HEK293T (cell line): ENCODE measurements around the gene THAP10.

Source experiments
- CTCF ChIA-PET: fragments of 350-600 bp; formaldehyde crosslinking; extraction: SDS; loops from one replicate; lab custom pipeline; 2021; ENCODE audit warnings: antibody characterized with exemption, inconsistent platforms; lab: Yijun Ruan, JAX
- POLR2A ChIA-PET: fragments of 350-600 bp; formaldehyde crosslinking; extraction: SDS; loops from one replicate; lab custom pipeline; 2020; ENCODE audit warnings: antibody characterized with exemption, inconsistent platforms; lab: Yijun Ruan, JAX
- DNase-seq: peaks from one replicate; pipeline ENCODE4 v3.0.0; 2012; ENCODE audit warnings: mixed read lengths; ENCODE audit errors: extremely low spot score
- ARNT ChIP-seq: fragments of 450-650 bp; IDR thresholded peaks from 2 replicates; pipeline ENCODE4 v1.6.1; 2017; ENCODE audit warnings: mild to moderate bottlenecking
- BHLHE40 ChIP-seq: fragments of 450-650 bp; IDR thresholded peaks from 2 replicates; pipeline ENCODE4 v1.6.1; 2016; ENCODE audit warnings: mild to moderate bottlenecking, moderate library complexity, borderline replicate concordance
- CTBP1 ChIP-seq: fragments of 450-650 bp; IDR thresholded peaks from 2 replicates; pipeline ENCODE4 v1.6.1; 2016; ENCODE audit warnings: borderline replicate concordance
- ELF4 ChIP-seq: fragments of 450-650 bp; IDR thresholded peaks from 2 replicates; pipeline ENCODE4 v1.6.1; 2017; ENCODE audit warnings: antibody characterized with exemption
- FOXA1 ChIP-seq: fragments of 450-650 bp; IDR thresholded peaks from 2 replicates; pipeline ENCODE4 v1.6.1; 2016; ENCODE audit warnings: mild to moderate bottlenecking
- FOXK2 ChIP-seq: fragments of 450-650 bp; IDR thresholded peaks from 2 replicates; pipeline ENCODE4 v1.6.1; 2016; ENCODE audit warnings: mild to moderate bottlenecking
- FOXM1 ChIP-seq: fragments of 450-650 bp; IDR thresholded peaks from 2 replicates; pipeline ENCODE4 v1.6.1; 2017; ENCODE audit warnings: mild to moderate bottlenecking, borderline replicate concordance
- HDGF ChIP-seq: fragments of 450-650 bp; IDR thresholded peaks from 2 replicates; pipeline ENCODE4 v1.6.1; 2017; ENCODE audit warnings: antibody characterized with exemption, borderline replicate concordance
- L3MBTL2 ChIP-seq: fragments of 450-650 bp; conservative IDR thresholded peaks from 2 replicates; pipeline ENCODE4 v1.6.1; 2016; ENCODE audit warnings: mild to moderate bottlenecking
- LEF1 ChIP-seq: fragments of 450-650 bp; IDR thresholded peaks from 2 replicates; pipeline ENCODE4 v1.6.1; 2017; ENCODE audit warnings: mild to moderate bottlenecking, borderline replicate concordance
- NFRKB ChIP-seq: fragments of 450-650 bp; IDR thresholded peaks from 2 replicates; pipeline ENCODE4 v1.6.1; 2016; ENCODE audit warnings: mild to moderate bottlenecking, moderate library complexity
- SP1 ChIP-seq: fragments of 450-650 bp; IDR thresholded peaks from 2 replicates; pipeline ENCODE4 v1.6.1; 2017
- SUZ12 ChIP-seq: fragments of 450-650 bp; IDR thresholded peaks from 2 replicates; pipeline ENCODE4 v1.6.1; 2016; ENCODE audit warnings: mild to moderate bottlenecking
- TARDBP ChIP-seq: fragments of 450-650 bp; IDR thresholded peaks from 2 replicates; pipeline ENCODE4 v1.6.1; 2016
- ZNF384 ChIP-seq: fragments of 450-650 bp; IDR thresholded peaks from 2 replicates; pipeline ENCODE4 v1.6.1; 2016
- TF ChIP-seq, protein P1 (sequence below): fragments of 450-650 bp; IDR thresholded peaks from 2 replicates; pipeline ENCODE4 v1.6.1; 2016

Gene THAP10

DNA sequence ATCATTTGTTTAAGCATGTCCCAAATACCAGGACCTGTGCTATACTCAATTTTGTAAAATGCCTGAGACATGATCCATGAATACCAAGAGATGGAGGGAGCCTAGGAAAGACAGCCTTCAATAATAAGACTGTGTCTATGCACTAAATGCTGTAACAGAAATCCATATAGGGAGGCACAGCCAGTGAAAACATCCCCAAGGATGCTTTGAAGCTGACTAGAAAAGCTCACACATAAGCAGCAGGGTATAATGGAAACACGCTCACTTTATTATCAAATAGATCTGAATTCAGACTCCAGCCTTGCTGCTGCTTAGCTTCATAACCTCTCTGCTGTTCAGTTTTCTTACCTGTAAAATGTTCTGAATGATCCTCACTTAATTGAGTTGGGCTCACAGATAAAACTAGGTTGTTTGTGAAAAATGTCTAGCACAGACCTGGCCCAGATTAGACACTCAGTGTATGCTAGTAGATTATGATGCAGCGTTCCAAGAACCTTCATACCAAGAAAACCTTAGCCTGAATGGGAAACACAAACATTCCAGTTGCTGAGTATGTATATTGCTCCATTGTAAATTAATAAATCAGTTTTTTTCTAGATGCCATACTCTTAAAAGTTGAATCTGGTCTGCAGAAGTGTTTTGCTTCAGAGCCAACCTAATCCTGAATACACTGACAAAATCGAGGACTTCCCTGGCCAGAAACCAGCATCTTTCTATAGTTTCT is 34.5 kb downstream of the THAP10 start:
- ChIA-PET CTCF (interaction anchor here (2.3 kb wide), 1 partner anchor 12 kb away, joined by 6 read pairs; no protein-coding TSS in a partner anchor), POLR2A (interaction anchor here (1.0 to 4.1 kb wide), 5 partner anchors 11 to 24 kb away, joined by 3 to 26 read pairs (median 9); no protein-coding TSS in a partner anchor)
- no peak for DNase-seq
- TF ChIP-seq CTBP1, result no peak
- no peak for TF ChIP-seq ZNF384
- TF ChIP-seq, protein P1, sequence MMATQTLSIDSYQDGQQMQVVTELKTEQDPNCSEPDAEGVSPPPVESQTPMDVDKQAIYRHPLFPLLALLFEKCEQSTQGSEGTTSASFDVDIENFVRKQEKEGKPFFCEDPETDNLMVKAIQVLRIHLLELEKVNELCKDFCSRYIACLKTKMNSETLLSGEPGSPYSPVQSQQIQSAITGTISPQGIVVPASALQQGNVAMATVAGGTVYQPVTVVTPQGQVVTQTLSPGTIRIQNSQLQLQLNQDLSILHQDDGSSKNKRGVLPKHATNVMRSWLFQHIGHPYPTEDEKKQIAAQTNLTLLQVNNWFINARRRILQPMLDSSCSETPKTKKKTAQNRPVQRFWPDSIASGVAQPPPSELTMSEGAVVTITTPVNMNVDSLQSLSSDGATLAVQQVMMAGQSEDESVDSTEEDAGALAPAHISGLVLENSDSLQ, result no peak
- TF ChIP-seq NFRKB, result no peak
- TF ChIP-seq TARDBP, result no peak
- no peak for TF ChIP-seq FOXM1
- TF ChIP-seq BHLHE40, result no peak
- TF ChIP-seq LEF1, result no peak
- TF ChIP-seq SUZ12, result no peak
- no peak for TF ChIP-seq SP1
- no peak for TF ChIP-seq HDGF
- TF ChIP-seq L3MBTL2, result no peak
- no peak for TF ChIP-seq ELF4
- no peak for TF ChIP-seq FOXK2

DNA sequence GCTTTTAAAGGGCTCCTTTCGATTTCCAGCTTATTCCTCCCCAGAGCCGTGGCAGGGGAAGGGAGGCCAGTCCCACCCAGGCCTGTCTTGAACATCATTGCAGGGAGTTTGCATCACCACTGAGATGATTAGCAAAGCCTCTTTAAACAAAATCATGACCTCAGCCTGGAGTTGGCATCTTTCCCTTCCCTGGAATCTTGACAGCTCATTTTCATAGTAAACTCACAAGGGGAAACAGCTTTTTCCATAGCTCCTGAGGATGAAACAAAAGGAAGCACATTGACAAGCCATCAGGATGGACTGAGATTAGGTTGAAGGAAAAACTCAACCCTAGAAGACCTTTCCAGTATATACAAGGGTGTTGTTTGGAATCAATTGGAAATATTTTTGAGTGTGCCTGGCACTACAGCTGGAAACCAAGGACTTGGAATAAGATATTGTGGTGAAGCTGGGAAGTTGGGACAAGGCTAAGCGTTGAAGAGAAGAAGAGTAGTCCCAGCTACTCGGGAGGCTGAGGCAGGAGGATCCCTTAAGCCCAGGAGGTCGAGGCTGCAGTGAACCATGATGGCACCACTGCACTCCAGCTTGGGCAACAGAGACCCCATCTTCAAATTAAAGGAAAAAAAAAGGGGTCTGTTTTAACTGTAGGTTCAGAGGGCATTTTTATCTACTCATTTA is 35.2 kb downstream of the THAP10 start:
- DNase-seq, result no peak
- POLR2A ChIA-PET, result interaction anchor here (0.9 to 4.1 kb wide), 7 partner anchors 10 to 35 kb away, joined by 3 to 26 read pairs (median 3); partner anchors contain the start of genes LRRC49 and THAP10
- TF ChIP-seq BHLHE40 (no peak), CTBP1 (no peak), ARNT (no peak), FOXM1 (no peak), FOXK2 (no peak), SUZ12 (no peak), TARDBP (no peak), L3MBTL2 (no peak), HDGF (no peak)
- TF ChIP-seq, protein P1, result no peak
- CTCF ChIA-PET, result interaction anchor here (1.7 to 2.3 kb wide), 2 partner anchors 13 to 32 kb away, joined by 6 to 9 read pairs; no protein-coding TSS in a partner anchor

DNA sequence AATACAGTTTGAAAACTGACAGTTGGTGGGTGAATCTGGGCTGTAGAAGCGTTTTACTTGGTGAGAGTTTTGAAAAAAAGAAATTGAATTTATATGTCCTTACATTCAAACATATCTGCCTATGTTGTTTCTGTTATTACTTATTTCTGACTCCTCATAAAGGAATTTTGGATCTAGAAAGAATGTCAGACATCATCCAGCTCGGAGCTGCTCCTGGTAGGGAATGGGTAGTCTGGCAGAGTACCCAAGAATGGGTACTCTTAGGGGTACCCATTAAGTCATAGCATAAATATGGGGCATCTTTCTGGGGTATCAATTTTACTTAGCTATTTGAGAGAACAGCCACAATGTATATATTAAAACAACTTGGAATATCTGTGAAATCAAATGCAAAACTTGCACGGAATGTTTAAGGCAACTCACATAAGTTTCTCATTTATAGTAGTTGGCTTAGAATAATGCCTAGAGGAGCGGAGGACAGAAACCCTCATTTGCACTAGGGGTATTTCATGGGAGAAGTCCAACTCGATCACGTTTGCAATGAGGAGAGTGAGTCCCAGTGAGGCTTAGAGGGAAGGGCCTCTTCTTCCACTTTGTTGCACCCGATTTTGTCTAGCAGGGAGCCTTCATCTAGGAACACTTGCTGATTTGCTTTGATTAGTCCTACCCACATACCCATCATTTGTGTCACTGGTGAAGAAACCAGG is 35.9 kb downstream of the THAP10 start:
- POLR2A ChIA-PET, result interaction anchor here (0.9 to 4.1 kb wide), 6 partner anchors 9 to 36 kb away, joined by 3 to 26 read pairs (median 6); partner anchors contain the start of genes LRRC49 and THAP10
- no peak for DNase-seq
- CTCF ChIA-PET, result interaction anchor here (0.9 to 2.3 kb wide), 3 partner anchors 14 to 43 kb away, joined by 3 to 9 read pairs (median 6); no protein-coding TSS in a partner anchor
- TF ChIP-seq FOXK2 (no peak), L3MBTL2 (no peak), ZNF384 (no peak), LEF1 (no peak), TARDBP (no peak), NFRKB (no peak), BHLHE40 (no peak), HDGF (no peak), ELF4 (no peak), FOXM1 (no peak)

DNA sequence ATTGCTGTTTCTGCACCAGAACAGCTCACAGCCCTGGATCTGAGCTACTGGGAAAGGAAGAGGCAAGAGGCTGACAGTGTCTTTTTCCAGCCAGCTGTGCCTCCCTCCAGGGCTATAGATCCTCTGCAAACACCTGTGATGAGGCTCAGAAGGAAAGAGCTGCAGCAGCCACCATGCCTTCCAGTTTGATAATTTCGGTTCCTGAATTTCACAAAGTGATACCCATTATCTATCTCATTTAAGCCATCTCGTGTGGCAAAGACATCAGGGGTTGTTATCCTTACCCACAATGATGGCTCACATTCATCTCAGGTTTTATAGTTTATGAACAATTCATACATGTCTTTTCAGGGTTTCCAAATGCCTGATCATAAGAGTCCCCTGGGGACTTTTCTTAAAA is 36.5 kb downstream of the THAP10 start:
- CTCF ChIA-PET, result interaction anchor here (0.9 to 2.3 kb wide), 3 partner anchors 14 to 43 kb away, joined by 3 to 9 read pairs (median 6); no protein-coding TSS in a partner anchor
- POLR2A ChIA-PET, result interaction anchor here (0.9 to 4.1 kb wide), 5 partner anchors 12 to 37 kb away, joined by 3 to 26 read pairs (median 9); partner anchors contain the start of genes LRRC49 and THAP10
- DNase-seq, result no peak
- TF ChIP-seq, protein P1, result no peak
- no peak for TF ChIP-seq FOXK2
- no peak for TF ChIP-seq BHLHE40

DNA sequence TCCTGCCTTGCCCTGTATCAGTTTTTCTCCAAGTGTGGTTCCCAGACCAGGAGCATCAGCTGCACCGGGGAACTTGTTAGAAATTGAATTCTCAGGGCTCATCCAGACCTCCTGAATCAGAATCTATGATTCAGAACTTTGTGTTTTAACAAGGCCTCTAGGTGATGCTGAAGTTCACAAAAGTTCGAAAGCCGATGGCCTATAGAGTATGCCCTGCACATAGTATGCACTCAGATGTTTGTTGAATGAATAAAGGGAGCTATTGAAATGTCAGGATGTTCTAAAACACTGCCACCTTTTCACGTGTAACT is 37.6 kb downstream of the THAP10 start:
- ChIA-PET CTCF (interaction anchor here (1.0 to 1.4 kb wide), 3 partner anchors 8 to 30 kb away, joined by 3 to 7 read pairs (median 5); no protein-coding TSS in a partner anchor), POLR2A (interaction anchor here (0.6 to 4.1 kb wide), 10 partner anchors 8 to 91 kb away, joined by 3 to 27 read pairs (median 5); partner anchors contain the start of gene UACA)
- DNase-seq, result no peak
- TF ChIP-seq, protein P1, result no peak
- TF ChIP-seq SP1 (no peak), LEF1 (no peak), CTBP1 (no peak), NFRKB (no peak), TARDBP (no peak), FOXA1 (no peak), FOXK2 (no peak), ARNT (no peak), FOXM1 (no peak), ZNF384 (no peak), L3MBTL2 (no peak), ELF4 (no peak)
